RCC 7860 (cell line): ENCODE results near the gene ADGRB2.

Experiments
- DNase-seq: peaks from one replicate; pipeline ENCODE4 v3.0.0-alpha.2; 2015; ENCODE audit warnings: low spot score
- FAIRE-seq: peaks from 2 replicates; lab custom pipeline; 2012; peaks lifted over from hg19 to GRCh38; lab: Jason Lieb, UNC

The ADGRB2 gene, protein sequence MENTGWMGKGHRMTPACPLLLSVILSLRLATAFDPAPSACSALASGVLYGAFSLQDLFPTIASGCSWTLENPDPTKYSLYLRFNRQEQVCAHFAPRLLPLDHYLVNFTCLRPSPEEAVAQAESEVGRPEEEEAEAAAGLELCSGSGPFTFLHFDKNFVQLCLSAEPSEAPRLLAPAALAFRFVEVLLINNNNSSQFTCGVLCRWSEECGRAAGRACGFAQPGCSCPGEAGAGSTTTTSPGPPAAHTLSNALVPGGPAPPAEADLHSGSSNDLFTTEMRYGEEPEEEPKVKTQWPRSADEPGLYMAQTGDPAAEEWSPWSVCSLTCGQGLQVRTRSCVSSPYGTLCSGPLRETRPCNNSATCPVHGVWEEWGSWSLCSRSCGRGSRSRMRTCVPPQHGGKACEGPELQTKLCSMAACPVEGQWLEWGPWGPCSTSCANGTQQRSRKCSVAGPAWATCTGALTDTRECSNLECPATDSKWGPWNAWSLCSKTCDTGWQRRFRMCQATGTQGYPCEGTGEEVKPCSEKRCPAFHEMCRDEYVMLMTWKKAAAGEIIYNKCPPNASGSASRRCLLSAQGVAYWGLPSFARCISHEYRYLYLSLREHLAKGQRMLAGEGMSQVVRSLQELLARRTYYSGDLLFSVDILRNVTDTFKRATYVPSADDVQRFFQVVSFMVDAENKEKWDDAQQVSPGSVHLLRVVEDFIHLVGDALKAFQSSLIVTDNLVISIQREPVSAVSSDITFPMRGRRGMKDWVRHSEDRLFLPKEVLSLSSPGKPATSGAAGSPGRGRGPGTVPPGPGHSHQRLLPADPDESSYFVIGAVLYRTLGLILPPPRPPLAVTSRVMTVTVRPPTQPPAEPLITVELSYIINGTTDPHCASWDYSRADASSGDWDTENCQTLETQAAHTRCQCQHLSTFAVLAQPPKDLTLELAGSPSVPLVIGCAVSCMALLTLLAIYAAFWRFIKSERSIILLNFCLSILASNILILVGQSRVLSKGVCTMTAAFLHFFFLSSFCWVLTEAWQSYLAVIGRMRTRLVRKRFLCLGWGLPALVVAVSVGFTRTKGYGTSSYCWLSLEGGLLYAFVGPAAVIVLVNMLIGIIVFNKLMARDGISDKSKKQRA (N-terminal part only)

GRCh38 chr1:31764312-31765040, at the start of gene ADGRB2:
Gene ADGRB2 (minus strand): TSS chr1:31764340. CDS start chr1:31757221, 7,119 bp downstream.
- FAIRE-seq (no peak), DNase-seq (no peak)

DNA sequence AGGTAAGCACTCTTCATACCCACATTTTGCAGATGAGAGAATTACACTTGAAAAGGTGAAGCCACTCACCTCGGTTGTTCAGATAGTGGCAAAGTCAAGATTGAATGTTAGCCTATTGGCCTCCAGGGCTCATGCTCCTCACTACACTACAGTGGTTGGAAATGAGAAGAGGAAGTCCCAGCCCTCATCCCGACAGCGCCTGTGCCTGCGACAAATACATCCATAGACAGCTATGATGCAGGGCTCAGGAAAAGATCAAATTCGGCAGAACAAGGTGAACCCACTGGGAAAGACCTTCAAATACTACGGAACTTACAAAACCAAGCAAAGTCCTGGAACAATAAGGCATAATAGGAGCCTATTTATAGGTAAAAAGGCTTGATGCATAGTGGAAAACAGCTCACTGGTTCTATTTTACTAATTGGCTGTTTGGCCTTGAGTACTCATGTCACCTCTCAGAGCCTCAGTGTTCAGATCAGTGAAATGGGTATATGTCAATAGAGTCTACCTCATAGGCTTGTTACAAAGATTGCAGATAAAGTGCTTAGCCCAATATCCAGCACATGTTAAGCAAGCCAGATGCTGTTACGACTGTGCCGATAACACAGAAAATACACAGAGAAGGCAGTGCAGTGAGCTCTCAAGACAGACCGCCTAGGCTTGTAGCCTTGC, 48.2 kb upstream of the ADGRB2 start:
- FAIRE-seq: no peak

DNA sequence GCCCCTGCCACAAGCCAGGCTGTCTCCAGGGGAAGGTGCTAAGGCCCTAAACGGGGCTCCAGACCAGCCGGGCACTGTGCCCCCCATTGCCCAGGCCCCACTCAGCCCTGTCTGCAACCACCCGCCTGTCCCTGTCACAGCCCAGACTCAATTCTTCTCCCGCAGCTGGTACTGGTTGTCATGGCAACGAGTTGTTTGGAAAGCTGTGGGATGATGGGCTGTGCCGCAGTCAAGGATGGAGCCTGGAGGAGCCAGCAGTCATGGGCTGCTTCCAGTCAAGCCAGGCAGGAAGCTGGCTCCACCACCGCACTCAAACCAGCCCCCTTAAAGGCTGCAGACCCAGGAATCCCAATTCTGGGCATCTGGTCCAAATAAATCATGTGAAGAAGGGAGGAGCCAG, 47.5 kb upstream of the ADGRB2 start:
- no peak for FAIRE-seq
- peak; percentile 24 for DNase-seq

More for the DNA sequence above, 48.2 kb upstream of the ADGRB2 start:
- no peak for DNase-seq

DNA sequence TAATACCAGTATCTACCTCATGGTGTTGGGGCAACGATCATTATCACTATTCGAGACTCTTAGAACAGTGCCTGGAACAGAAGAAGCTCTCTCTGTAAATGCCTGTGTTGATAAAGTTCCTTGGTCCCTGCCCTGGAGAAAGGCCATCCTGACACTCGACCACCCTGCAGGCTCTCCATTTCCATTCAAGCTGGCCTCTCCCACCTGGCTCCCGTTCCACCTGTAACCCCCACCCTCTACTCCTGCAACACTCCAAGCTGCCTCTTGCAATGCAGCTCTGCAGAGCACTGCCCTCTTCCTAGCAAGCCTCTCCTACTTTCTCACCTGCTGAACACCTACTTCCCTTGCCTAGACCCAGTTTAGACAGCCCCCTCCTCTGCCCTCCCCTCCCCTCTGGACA, 45.6 kb upstream of the ADGRB2 start:
- DNase-seq: no peak
- FAIRE-seq: no peak

GRCh38 chr1:31807273-31808048, 43.3 kb upstream of the ADGRB2 start:
- DNase-seq (no peak), FAIRE-seq (no peak)

DNA sequence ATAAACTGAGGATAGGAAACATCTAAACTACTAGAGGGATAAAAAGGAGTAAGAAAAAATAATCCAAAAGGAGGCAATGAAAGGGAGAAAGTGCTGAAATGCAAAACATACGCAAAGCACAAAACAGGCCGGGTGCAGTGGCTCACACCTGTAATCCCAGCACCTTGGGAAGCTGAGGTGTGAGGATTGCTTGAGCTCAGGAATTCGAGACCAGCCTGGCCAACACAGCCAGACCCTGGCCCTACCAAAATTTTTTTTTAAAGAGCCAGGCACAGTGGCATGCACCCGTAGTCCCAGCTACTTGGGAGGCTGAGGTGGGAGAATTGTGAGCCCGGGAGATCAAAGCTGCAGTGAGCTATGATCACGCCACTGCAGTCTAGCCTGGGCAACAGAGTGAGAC, 41.2 kb upstream of the ADGRB2 start:
- DNase-seq (no peak), FAIRE-seq (no peak)

DNA sequence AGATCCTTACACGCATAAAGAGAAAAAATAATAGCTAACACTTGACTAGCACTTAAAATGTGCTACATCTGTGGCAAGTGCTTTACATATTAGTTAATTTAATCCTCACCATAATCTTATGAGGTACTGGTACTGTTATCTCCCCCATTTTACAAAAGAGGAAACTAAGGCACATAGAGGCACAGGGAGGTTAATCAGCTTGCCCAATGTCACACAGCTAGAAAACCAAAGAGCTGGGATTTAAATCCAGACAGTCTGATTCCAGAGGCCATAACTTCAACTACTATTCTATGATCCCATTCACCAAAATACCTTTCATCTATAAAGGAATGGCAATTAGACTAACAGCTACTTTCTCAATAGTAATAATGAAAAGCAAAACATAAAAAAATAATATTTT, 40.0 kb upstream of the ADGRB2 start:
- no peak for FAIRE-seq

GRCh38 chr1:31803610-31804009, 39.5 kb upstream of the ADGRB2 start:
- no peak for DNase-seq
- no peak for FAIRE-seq

More for the DNA sequence above, 40.0 kb upstream of the ADGRB2 start:
- no peak for DNase-seq

DNA sequence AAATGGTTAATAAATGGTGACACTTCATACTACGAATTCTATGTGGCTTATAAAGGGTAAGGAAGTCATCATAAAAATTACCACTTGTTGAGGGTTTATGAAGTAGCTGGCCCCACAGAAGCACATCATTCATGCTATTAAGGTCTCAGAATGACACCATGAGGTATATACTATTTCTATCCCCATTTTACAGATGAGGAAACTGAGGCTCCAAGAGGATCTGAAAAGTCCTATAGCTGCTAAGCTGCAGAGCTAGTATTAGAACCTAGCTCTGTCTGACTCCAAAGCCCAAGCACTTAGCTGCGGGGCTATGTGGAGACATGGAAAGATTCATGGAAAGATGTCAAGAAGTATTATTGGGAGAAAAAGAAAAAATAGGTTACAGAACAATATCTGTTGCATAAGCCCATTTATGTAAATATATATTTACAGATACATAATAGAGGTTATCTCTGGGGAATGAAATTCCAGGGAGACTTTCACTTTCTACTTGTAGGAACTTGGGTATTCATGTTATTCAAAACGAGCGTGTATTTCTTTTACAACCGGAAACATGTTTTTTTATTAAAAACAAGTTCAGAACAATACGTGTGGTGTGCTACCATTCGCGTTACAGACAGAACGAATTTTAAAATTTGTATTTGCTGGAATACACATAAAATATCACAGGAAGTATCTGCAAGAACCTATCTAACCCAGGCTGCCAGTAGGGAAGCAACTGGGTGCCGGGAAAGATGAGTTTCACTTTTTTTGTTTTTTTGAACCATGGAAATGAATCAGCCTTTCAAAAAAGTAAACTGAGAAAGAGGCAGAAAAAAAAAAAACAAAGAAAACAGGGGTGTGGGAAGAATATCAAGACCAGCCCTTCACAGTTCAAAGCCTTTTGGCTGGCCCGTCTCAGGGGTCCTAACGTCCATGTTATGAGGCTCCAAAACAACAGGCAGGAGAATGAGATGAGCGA, 38.3 kb upstream of the ADGRB2 start:
- FAIRE-seq (no peak), DNase-seq (no peak)

DNA sequence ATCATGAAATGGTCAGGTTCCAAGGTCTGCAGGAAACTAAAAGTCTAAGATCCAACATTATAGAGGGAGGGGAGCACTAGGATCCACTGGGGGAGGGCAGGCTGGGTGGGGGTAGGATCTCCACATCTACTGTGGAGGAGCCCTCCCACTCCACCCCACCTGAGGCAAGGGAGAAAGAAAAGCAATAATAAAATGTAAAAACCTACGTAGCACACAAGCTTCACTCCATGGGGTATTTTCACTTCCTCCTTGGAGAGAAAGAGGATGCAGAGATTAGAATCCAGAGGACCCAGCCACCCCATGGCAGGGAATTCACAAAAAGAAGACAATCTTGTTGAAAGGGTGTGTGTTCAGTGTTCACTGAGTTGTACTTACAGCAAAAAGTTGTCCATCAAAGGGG, 37.3 kb upstream of the ADGRB2 start:
- no peak for FAIRE-seq

GRCh38 chr1:31800674-31800967, 36.5 kb upstream of the ADGRB2 start:
- no peak for FAIRE-seq
- no peak for DNase-seq

More for the DNA sequence above, 37.3 kb upstream of the ADGRB2 start:
- DNase-seq: no peak

GRCh38 chr1:31799895-31800673, 35.9 kb upstream of the ADGRB2 start:
- DNase-seq (no peak), FAIRE-seq (no peak)

- no peak for DNase-seq
Observed at GRCh38 chr1:31799196-31799894, 35.2 kb upstream of the ADGRB2 start.

DNA sequence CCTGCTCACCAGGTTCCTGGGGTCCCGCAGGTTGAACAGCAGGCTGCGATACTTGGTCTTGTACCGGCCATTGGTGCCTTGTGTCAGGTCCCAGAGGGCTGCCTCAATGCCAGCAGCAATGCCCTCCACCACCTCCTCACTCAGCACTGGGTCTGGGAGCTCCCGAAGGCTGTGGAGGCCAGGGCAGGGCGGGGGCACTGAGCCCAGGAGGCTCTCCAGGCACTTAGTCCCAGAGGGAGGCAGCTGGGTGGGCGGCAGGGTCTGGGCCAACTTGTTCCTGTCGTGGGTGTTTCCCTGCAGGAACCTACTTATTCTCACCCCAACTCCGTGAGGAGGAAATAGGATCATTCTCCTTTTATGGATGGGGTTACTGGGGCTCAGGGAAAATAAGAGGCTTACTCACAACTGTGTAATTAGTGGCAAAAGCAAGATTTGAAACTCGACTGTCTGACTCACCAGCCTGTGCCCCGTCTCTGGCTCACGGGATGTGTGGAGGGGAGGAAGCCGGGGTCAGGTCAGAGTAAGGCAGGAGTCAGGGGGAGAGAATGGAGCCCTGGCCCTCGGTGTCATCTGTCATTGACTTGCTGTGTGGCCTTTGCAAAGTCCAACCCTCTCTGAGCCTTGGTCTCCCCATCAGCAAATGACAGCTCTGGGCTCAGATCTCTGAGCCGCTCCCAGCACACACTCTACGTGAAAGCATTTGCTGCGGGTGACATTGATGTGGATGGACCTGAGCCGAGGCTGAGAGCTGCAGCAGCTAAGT, 34.5 kb upstream of the ADGRB2 start:
- DNase-seq: peak; percentile 85
- peak; percentile 84 for FAIRE-seq

More at GRCh38 chr1:31799196-31799894, 35.2 kb upstream of the ADGRB2 start:
- FAIRE-seq: no peak

DNA sequence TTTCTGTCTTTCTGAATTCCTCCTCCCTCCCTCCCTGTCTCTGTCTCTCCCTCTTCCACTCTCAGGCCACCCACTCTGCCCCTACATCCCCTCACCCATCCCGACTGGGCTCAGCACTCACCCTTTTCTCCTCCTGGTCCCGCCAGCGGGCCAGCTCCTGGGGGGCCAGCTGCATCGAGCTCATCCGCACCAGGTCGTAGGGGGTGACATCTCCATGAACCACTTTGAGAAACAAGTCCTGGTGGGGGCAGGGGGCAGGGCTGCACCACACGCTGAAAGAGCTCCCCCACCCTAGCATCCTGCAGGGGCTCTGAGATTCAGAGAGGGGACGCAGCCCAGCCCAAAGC, 33.9 kb upstream of the ADGRB2 start:
- FAIRE-seq (no peak), DNase-seq (no peak)

- FAIRE-seq (no peak), DNase-seq (no peak)
Observed at GRCh38 chr1:31797216-31797615, 33.1 kb upstream of the ADGRB2 start.
